Panc1 (cell line): ENCODE data around the gene IGSF3. TPM values are rescaled to one million over a fixed set of nuclear protein-coding genes. Genes with fewer than 3 reads are reported as not detected.
"Not testable (repeated sequence)": the region's sequence is repeated elsewhere in the genome, so short reads cannot be mapped to it uniquely, and the experiment has no call there.

Experiments
- ATAC-seq: fragments of 200-7000 bp; cut with Tn5 transposase; 2 replicates; pipeline ENCODE4 v1.9.1; 2020; ENCODE audit warnings: mild to moderate bottlenecking, moderate library complexity
- BruUV-seq: library from RNA; stranded (reverse); fragments of 400-500 nt; replicated peaks from 2 replicates; lab custom pipeline; 2021; lab: Mats Ljungman, UMichigan
- CTCF ChIA-PET: fragments of 300-600 bp; sonication (Branson Sonifier 250); formaldehyde crosslinking; loops from one replicate; lab custom pipeline; 2022; ENCODE audit warnings: antibody characterized with exemption; lab: Charles Lee
- POLR2A ChIA-PET: fragments of 300-600 bp; sonication (Branson Sonifier 250); formaldehyde crosslinking; loops from one replicate; lab custom pipeline; 2022; ENCODE audit warnings: antibody characterized with exemption; lab: Charles Lee
- DNase-seq: peaks from one replicate; pipeline ENCODE4 v3.0.0-alpha.2; 2010; ENCODE audit warnings: low read depth, low spot score
- H3K27ac ChIP-seq: 2 replicates; pipeline ENCODE4 v1.5.1; 2011; ENCODE audit warnings: mild to moderate bottlenecking, low read length, inconsistent platforms
- H3K27me3 ChIP-seq: fragments of 200-500 bp; sonication (Bioruptor generic); 2 replicates; pipeline ENCODE4 v1.6.0; 2014; ENCODE audit warnings: low read length, inconsistent platforms; ENCODE audit not compliant: control insufficient read depth, insufficient read depth
- H3K36me3 ChIP-seq: fragments of 200-500 bp; sonication (Bioruptor generic); 2 replicates; pipeline ENCODE4 v1.5.1; 2014; ENCODE audit warnings: inconsistent platforms, mild to moderate bottlenecking, low read length, moderate library complexity; ENCODE audit not compliant: control insufficient read depth, insufficient read depth
- H3K4me1 ChIP-seq: 2 replicates; pipeline ENCODE4 v1.5.1; 2011; ENCODE audit warnings: inconsistent platforms, mild to moderate bottlenecking, low read length, moderate library complexity; ENCODE audit not compliant: control insufficient read depth, insufficient read depth
- H3K4me3 ChIP-seq, 2 experiments: 2 replicates each; pipeline ENCODE4 v1.5.1; 2011 to 2012; ENCODE audit warnings: low read depth in 2 of 2, low read length in 2 of 2, mild to moderate bottlenecking in 2 of 2, inconsistent platforms in 1 of 2, moderate library complexity in 1 of 2
- H3K9me3 ChIP-seq: fragments of 200-500 bp; sonication (Bioruptor generic); 2 replicates; pipeline ENCODE4 v1.5.1; 2014; ENCODE audit warnings: low read depth, mild to moderate bottlenecking, inconsistent platforms, low read length, moderate library complexity; ENCODE audit not compliant: control insufficient read depth, insufficient read depth
- in situ Hi-C: cut with HindIII; loops from 2 replicates; pipeline ENCODE4 v1.10.0; 2016; ENCODE audit warnings: low sequenced_read_pairs, low pct_unique_long_range_greater_than_20kb
- intact Hi-C: fragments of 100-400 bp; cut with micrococcal nuclease; formaldehyde crosslinking; loops from one replicate; pipeline ENCODE4 v1.10.0; 2022; ENCODE audit not compliant: unreplicated experiment
- total RNA-seq: library from RNA; stranded (reverse); gene quantifications from one replicate; pipeline ENCODE4 v1.2.1, GENCODE V29; 2021; ENCODE audit not compliant: unreplicated experiment

The IGSF3 gene
- total RNA-seq, 1 experiment from 2014 or later = 9.3 TPM

- BruUV-seq, H3K27me3 ChIP-seq, ATAC-seq, in situ Hi-C loops, H3K4me1 ChIP-seq, POLR2A ChIA-PET, H3K27ac ChIP-seq, DNase-seq, H3K4me3 ChIP-seq, CTCF ChIA-PET, H3K36me3 ChIP-seq, H3K9me3 ChIP-seq, intact Hi-C loops: not testable (repeated sequence)
These were observed 20.3 kb downstream of the IGSF3 start for GRCh38 chr1:116647186-116647585.

GRCh38 chr1:116646673-116647170 is 20.8 kb downstream of the IGSF3 start:
- in situ Hi-C loops, intact Hi-C loops, H3K9me3 ChIP-seq, POLR2A ChIA-PET, H3K27me3 ChIP-seq, H3K4me3 ChIP-seq, ATAC-seq, BruUV-seq, H3K4me1 ChIP-seq, H3K27ac ChIP-seq, CTCF ChIA-PET, H3K36me3 ChIP-seq, DNase-seq: not testable (repeated sequence)

- BruUV-seq, H3K9me3 ChIP-seq, DNase-seq, H3K27ac ChIP-seq, H3K27me3 ChIP-seq, H3K4me1 ChIP-seq, CTCF ChIA-PET, H3K36me3 ChIP-seq, in situ Hi-C loops, ATAC-seq, H3K4me3 ChIP-seq, POLR2A ChIA-PET, intact Hi-C loops: not testable (repeated sequence)
These were observed 21.5 kb downstream of the IGSF3 start for GRCh38 chr1:116645802-116646672.

GRCh38 chr1:116644993-116645392 is 22.5 kb downstream of the IGSF3 start:
- ATAC-seq, H3K36me3 ChIP-seq, H3K27me3 ChIP-seq, intact Hi-C loops, H3K4me3 ChIP-seq, DNase-seq, POLR2A ChIA-PET, BruUV-seq, H3K4me1 ChIP-seq, CTCF ChIA-PET, in situ Hi-C loops, H3K27ac ChIP-seq, H3K9me3 ChIP-seq: not testable (repeated sequence)

- POLR2A ChIA-PET, DNase-seq, H3K27me3 ChIP-seq, BruUV-seq, H3K9me3 ChIP-seq, H3K27ac ChIP-seq, in situ Hi-C loops, H3K4me3 ChIP-seq, H3K36me3 ChIP-seq, H3K4me1 ChIP-seq, ATAC-seq, CTCF ChIA-PET, intact Hi-C loops: not testable (repeated sequence)
These were observed 23.4 kb downstream of the IGSF3 start for GRCh38 chr1:116644096-116644495.

- H3K27ac ChIP-seq, H3K9me3 ChIP-seq, CTCF ChIA-PET, H3K36me3 ChIP-seq, ATAC-seq, in situ Hi-C loops, BruUV-seq, intact Hi-C loops, H3K27me3 ChIP-seq, DNase-seq, H3K4me1 ChIP-seq, H3K4me3 ChIP-seq, POLR2A ChIA-PET: not testable (repeated sequence)
These were observed 24.2 kb downstream of the IGSF3 start for GRCh38 chr1:116643281-116643751.

- CTCF ChIA-PET, H3K4me1 ChIP-seq, DNase-seq, BruUV-seq, H3K27me3 ChIP-seq, H3K4me3 ChIP-seq, in situ Hi-C loops, ATAC-seq, intact Hi-C loops, H3K36me3 ChIP-seq, H3K27ac ChIP-seq, H3K9me3 ChIP-seq, POLR2A ChIA-PET: not testable (repeated sequence)
These were observed 24.9 kb downstream of the IGSF3 start for GRCh38 chr1:116642311-116643280.
